ENCODE results near the gene IL17RE. TPM values are rescaled to one million over a fixed set of nuclear protein-coding genes. Genes with fewer than 3 reads are reported as not detected.

IL17RE gene
- total and polyA plus RNA-seq, 2 of the 13 experiments (the other 11 are each of a cell fraction or from before 2014, with no cell fraction given): 14.5 to 24.1 TPM

DNA sequence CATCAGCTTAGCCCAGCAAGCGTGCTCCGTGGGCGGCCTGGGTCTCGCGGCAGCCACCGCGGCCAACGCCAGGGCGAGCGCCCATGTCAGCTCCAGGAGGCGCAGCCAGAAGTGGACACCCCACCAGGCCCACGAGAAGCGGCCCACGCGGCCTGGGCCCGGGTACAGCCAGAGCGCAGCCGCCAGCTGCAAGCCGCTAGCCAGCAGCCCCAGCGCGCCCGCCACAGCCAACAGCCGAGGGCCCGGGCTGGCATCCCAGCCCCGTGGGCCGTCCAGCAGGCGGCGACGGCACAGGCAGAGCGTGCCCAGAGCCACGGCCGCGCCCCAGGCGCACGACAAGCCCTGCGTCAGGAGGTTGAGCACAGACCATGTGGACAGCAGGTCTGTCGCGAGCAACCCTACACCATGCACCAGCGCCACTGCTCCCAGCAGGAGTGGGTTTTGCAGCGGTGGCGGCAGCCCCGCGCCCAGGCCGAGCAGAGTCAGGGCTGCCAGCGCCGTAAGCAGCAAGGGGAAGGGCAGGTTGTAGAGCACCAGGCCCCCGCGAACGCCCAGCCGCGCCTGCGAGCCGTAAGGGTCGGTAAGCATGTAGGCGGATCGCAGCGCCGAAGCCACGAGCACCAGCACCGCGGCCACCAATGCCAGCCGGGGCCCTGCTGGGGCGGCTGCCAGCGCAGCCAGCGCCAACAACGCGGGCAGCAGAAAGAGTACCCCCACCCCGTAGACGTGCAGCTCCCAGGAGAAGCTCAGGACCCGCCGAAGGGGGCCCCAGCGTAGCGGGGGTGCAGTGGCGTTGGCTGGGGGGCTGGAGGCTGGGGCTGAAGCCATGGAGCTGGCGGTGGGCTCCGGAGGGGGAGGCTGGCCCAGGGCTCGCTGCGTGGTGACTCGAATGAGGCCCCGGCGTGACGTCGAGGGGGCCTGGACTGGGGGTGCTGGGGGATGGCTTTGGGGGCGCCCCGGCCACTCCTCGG is 44.7 kb downstream of the IL17RE start (continued):
- TF ChIP-seq ZNF737 (CRISPR knock-in tag; IDR thresholded peaks at IDR 0.05; ENCODE audit: borderline replicate concordance) (no peak), MEIS1 (CRISPR knock-in tag; IDR thresholded peaks at IDR 0.05; ENCODE audit: borderline replicate concordance) (peak; percentile 89), CHCHD3 (CRISPR knock-in tag; IDR thresholded peaks at IDR 0.05) (no peak; the same call in 1 of the 2 replicates), TGIF2 (CRISPR knock-in tag; IDR thresholded peaks at IDR 0.05) (peak; percentile 90), POLR2G (IDR thresholded peaks at IDR 0.05; ENCODE audit: low read depth, low read length) (peak; percentile 74), ZNF101 (CRISPR knock-in tag; IDR thresholded peaks at IDR 0.05; ENCODE audit: borderline replicate concordance, low read depth) (peak; percentile 36; the same call in 1 of the 2 replicates), ZFP37 (CRISPR knock-in tag; IDR thresholded peaks at IDR 0.05; ENCODE audit: borderline replicate concordance) (no peak; the same call in 1 of the 2 replicates)
- TF ChIP-seq, protein P1, sequence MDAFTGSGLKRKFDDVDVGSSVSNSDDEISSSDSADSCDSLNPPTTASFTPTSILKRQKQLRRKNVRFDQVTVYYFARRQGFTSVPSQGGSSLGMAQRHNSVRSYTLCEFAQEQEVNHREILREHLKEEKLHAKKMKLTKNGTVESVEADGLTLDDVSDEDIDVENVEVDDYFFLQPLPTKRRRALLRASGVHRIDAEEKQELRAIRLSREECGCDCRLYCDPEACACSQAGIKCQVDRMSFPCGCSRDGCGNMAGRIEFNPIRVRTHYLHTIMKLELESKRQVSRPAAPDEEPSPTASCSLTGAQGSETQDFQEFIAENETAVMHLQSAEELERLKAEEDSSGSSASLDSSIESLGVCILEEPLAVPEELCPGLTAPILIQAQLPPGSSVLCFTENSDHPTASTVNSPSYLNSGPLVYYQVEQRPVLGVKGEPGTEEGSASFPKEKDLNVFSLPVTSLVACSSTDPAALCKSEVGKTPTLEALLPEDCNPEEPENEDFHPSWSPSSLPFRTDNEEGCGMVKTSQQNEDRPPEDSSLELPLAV (CRISPR knock-in tag; conservative IDR thresholded peaks at IDR 0.05; ENCODE audit: low read depth): no peak
- TF ChIP-seq, protein P2, sequence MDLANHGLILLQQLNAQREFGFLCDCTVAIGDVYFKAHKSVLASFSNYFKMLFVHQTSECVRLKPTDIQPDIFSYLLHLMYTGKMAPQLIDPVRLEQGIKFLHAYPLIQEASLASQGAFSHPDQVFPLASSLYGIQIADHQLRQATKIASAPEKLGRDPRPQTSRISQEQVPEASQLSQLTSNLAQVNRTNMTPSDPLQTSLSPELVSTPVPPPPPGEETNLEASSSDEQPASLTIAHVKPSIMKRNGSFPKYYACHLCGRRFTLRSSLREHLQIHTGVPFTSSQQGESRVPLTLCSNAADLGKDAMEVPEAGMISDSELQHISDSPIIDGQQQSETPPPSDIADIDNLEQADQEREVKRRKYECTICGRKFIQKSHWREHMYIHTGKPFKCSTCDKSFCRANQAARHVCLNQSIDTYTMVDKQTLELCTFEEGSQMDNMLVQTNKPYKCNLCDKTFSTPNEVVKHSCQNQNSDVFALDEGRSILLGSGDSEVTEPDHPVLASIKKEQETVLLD (CRISPR knock-in tag; IDR thresholded peaks at IDR 0.05; ENCODE audit: low read depth): peak; percentile 44; the same call in 1 of the 2 replicates
- TF ChIP-seq, protein P3, sequence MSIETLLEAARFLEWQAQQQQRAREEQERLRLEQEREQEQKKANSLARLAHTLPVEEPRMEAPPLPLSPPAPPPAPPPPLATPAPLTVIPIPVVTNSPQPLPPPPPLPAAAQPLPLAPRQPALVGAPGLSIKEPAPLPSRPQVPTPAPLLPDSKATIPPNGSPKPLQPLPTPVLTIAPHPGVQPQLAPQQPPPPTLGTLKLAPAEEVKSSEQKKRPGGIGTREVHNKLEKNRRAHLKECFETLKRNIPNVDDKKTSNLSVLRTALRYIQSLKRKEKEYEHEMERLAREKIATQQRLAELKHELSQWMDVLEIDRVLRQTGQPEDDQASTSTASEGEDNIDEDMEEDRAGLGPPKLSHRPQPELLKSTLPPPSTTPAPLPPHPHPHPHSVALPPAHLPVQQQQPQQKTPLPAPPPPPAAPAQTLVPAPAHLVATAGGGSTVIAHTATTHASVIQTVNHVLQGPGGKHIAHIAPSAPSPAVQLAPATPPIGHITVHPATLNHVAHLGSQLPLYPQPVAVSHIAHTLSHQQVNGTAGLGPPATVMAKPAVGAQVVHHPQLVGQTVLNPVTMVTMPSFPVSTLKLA (IDR thresholded peaks at IDR 0.05): peak; percentile 67
- TF ChIP-seq, protein P4, sequence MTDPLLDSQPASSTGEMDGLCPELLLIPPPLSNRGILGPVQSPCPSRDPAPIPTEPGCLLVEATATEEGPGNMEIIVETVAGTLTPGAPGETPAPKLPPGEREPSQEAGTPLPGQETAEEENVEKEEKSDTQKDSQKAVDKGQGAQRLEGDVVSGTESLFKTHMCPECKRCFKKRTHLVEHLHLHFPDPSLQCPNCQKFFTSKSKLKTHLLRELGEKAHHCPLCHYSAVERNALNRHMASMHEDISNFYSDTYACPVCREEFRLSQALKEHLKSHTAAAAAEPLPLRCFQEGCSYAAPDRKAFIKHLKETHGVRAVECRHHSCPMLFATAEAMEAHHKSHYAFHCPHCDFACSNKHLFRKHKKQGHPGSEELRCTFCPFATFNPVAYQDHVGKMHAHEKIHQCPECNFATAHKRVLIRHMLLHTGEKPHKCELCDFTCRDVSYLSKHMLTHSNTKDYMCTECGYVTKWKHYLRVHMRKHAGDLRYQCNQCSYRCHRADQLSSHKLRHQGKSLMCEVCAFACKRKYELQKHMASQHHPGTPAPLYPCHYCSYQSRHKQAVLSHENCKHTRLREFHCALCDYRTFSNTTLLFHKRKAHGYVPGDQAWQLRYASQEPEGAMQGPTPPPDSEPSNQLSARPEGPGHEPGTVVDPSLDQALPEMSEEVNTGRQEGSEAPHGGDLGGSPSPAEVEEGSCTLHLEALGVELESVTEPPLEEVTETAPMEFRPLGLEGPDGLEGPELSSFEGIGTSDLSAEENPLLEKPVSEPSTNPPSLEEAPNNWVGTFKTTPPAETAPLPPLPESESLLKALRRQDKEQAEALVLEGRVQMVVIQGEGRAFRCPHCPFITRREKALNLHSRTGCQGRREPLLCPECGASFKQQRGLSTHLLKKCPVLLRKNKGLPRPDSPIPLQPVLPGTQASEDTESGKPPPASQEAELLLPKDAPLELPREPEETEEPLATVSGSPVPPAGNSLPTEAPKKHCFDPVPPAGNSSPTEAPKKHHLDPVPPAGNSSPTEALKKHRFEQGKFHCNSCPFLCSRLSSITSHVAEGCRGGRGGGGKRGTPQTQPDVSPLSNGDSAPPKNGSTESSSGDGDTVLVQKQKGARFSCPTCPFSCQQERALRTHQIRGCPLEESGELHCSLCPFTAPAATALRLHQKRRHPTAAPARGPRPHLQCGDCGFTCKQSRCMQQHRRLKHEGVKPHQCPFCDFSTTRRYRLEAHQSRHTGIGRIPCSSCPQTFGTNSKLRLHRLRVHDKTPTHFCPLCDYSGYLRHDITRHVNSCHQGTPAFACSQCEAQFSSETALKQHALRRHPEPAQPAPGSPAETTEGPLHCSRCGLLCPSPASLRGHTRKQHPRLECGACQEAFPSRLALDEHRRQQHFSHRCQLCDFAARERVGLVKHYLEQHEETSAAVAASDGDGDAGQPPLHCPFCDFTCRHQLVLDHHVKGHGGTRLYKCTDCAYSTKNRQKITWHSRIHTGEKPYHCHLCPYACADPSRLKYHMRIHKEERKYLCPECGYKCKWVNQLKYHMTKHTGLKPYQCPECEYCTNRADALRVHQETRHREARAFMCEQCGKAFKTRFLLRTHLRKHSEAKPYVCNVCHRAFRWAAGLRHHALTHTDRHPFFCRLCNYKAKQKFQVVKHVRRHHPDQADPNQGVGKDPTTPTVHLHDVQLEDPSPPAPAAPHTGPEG (CRISPR knock-in tag; IDR thresholded peaks at IDR 0.05): peak; percentile 77; the same call in 1 of the 2 replicates
- TF ChIP-seq, protein P5, sequence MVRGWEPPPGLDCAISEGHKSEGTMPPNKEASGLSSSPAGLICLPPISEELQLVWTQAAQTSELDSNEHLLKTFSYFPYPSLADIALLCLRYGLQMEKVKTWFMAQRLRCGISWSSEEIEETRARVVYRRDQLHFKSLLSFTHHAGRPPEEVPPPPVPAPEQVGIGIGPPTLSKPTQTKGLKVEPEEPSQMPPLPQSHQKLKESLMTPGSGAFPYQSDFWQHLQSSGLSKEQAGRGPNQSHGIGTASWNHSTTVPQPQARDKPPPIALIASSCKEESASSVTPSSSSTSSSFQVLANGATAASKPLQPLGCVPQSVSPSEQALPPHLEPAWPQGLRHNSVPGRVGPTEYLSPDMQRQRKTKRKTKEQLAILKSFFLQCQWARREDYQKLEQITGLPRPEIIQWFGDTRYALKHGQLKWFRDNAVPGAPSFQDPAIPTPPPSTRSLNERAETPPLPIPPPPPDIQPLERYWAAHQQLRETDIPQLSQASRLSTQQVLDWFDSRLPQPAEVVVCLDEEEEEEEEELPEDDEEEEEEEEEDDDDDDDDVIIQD (CRISPR knock-in tag; IDR thresholded peaks at IDR 0.05; ENCODE audit: low read depth): no peak
- TF ChIP-seq, protein P6, sequence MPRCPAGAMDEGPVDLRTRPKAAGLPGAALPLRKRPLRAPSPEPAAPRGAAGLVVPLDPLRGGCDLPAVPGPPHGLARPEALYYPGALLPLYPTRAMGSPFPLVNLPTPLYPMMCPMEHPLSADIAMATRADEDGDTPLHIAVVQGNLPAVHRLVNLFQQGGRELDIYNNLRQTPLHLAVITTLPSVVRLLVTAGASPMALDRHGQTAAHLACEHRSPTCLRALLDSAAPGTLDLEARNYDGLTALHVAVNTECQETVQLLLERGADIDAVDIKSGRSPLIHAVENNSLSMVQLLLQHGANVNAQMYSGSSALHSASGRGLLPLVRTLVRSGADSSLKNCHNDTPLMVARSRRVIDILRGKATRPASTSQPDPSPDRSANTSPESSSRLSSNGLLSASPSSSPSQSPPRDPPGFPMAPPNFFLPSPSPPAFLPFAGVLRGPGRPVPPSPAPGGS (CRISPR knock-in tag; IDR thresholded peaks at IDR 0.05): peak; percentile 75; the same call in 1 of the 2 replicates

Measured in HepG2 (cell line).